Thyroid gland (tissue), 4 donors: Measurements from ENCODE around the gene ENOPH1.

Experiments used
- POLR2A ChIP-seq, 2 donors: fragments of 450-650 bp; IDR thresholded peaks; one replicate each; pipeline ENCODE4 v1.6.1; 2017; ENCODE audit warnings: antibody characterized with exemption in 2 of 2, mild to moderate bottlenecking in 2 of 2, moderate library complexity in 1 of 2
- TF ChIP-seq, protein P1 (sequence below), 6 experiments: fragments of 200-600 bp in 3 of 6; fragments of 450-650 bp in 3 of 6; sonication (generic) in 3 of 6; IDR thresholded peaks; one replicate each; pipeline ENCODE4 v1.5.1; 2016 to 2019; ENCODE audit warnings: antibody characterized with exemption in 6 of 6, mild to moderate bottlenecking in 2 of 6, inconsistent platforms in 1 of 6, moderate library complexity in 1 of 6

DNA sequence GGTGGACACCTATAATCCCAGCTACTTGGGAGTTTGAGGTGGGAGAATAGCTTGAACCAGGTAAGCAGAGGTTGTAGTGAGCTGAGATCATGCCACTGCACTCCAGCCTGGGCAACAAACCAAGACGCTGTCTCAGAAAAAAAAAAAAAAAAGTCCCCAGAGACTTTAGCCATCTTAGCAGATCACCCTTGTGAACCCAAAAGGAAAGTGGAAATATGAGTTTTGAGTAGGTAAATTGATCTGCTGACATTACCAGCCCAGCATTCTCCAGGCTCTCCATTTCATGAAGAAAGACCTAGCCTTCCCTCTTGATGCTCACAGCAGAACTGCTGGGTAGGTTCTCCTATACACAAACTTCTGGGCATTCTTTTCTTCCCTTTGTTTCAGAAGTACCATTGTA lies 32.1 kb upstream of the ENOPH1 start:
- no peak for TF ChIP-seq POLR2A (IDR thresholded peaks at IDR 0.05)
- TF ChIP-seq, protein P1, sequence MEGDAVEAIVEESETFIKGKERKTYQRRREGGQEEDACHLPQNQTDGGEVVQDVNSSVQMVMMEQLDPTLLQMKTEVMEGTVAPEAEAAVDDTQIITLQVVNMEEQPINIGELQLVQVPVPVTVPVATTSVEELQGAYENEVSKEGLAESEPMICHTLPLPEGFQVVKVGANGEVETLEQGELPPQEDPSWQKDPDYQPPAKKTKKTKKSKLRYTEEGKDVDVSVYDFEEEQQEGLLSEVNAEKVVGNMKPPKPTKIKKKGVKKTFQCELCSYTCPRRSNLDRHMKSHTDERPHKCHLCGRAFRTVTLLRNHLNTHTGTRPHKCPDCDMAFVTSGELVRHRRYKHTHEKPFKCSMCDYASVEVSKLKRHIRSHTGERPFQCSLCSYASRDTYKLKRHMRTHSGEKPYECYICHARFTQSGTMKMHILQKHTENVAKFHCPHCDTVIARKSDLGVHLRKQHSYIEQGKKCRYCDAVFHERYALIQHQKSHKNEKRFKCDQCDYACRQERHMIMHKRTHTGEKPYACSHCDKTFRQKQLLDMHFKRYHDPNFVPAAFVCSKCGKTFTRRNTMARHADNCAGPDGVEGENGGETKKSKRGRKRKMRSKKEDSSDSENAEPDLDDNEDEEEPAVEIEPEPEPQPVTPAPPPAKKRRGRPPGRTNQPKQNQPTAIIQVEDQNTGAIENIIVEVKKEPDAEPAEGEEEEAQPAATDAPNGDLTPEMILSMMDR (IDR thresholded peaks at IDR 0.05), result no peak
